K562 (cell line): ENCODE measurements around the gene KCNH2. TPM values are rescaled to one million over a fixed set of nuclear protein-coding genes. Genes with fewer than 3 reads are reported as not detected.

Source experiments
- ATAC-seq: fragments of 200-7000 bp; cut with Tn5 transposase; 3 replicates; pipeline ENCODE4 v1.9.1; 2020; ENCODE audit warnings: moderate library complexity
- BruUV-seq: library from RNA; stranded (reverse); fragments of 400-500 nt; replicated peaks from 2 replicates; lab custom pipeline; 2021; lab: Mats Ljungman, UMichigan
- CTCF ChIA-PET: fragments of 300-600 bp; formaldehyde crosslinking; extraction: SDS; loops from one replicate; lab custom pipeline; 2021; ENCODE audit warnings: low intra/inter-chr PET ratio; lab: Yijun Ruan, JAX
- POLR2A ChIA-PET: fragments of 300-600, 350-650 bp; sonication (Branson Sonifier 250); formaldehyde crosslinking; extraction: SDS; loops from one replicate; lab custom pipeline; 2021; ENCODE audit warnings: antibody characterized with exemption, inconsistent platforms; lab: Yijun Ruan, JAX
- DNase-seq, 4 experiments: peaks; one replicate each; pipeline versions ENCODE4 v3.0.0 to v3.0.0-alpha.2; 2011 to 2018; ENCODE audit warnings: low spot score in 3 of 4, mixed read lengths in 3 of 4; ENCODE audit errors: extremely low read depth in 1 of 4
- FAIRE-seq: peaks from 2 replicates; lab custom pipeline; 2011; peaks lifted over from hg19 to GRCh38; lab: Jason Lieb, UNC
- H2AFZ ChIP-seq: 2 replicates; pipeline ENCODE4 v1.6.0; 2011; ENCODE audit warnings: low read depth, low read length, control low read depth, inconsistent platforms
- H3K27ac ChIP-seq: fragments of 200-600 bp; 3 replicates; pipeline ENCODE4 v1.8.0; 2011; ENCODE audit warnings: low read depth, mild to moderate bottlenecking, control low read depth, inconsistent platforms, low read length, moderate library complexity, mixed read lengths; ENCODE audit errors: extremely low read depth
- H3K27me3 ChIP-seq, 2 experiments: fragments of 300-600 bp in 1 of 2; 2 replicates in 1 of 2; 3 replicates in 1 of 2; pipeline versions ENCODE4 v1.6.0 to v1.8.0; 2011; ENCODE audit warnings: inconsistent platforms in 2 of 2, low read length in 2 of 2, mild to moderate bottlenecking in 1 of 2, mixed read lengths in 1 of 2, moderate library complexity in 1 of 2; ENCODE audit not compliant: control insufficient read depth in 2 of 2, insufficient read depth in 2 of 2
- H3K36me3 ChIP-seq: fragments of 300-600 bp; 3 replicates; pipeline ENCODE4 v1.8.0; 2011; ENCODE audit warnings: mild to moderate bottlenecking, low read length, inconsistent platforms; ENCODE audit not compliant: control insufficient read depth, insufficient read depth
- H3K4me1 ChIP-seq, 2 experiments: fragments of 200-600 bp in 1 of 2; replicated peaks in 1 of 2; 2 replicates in 1 of 2; 3 replicates in 1 of 2; pipeline versions ENCODE4 v1.5.1 to v1.8.0; 2011; ENCODE audit warnings: inconsistent platforms in 2 of 2, low read length in 2 of 2, mild to moderate bottlenecking in 1 of 2, mixed read lengths in 1 of 2, moderate library complexity in 1 of 2; ENCODE audit not compliant: control insufficient read depth in 2 of 2, insufficient read depth in 2 of 2
- H3K4me2 ChIP-seq: 2 replicates; pipeline ENCODE4 v1.6.1; 2011; ENCODE audit warnings: low read length, control low read depth, inconsistent platforms, mixed read lengths; ENCODE audit not compliant: insufficient read depth
- H3K4me3 ChIP-seq: fragments of 200-600 bp; sonication (generic), shearing (Covaris generic); 2 replicates; pipeline ENCODE4 v1.5.1; 2016; ENCODE audit warnings: control low read depth, inconsistent platforms
- H3K79me2 ChIP-seq: fragments of 200-600 bp; 3 replicates; pipeline ENCODE4 v1.8.0; 2011; ENCODE audit warnings: low read length, inconsistent platforms; ENCODE audit not compliant: control insufficient read depth, insufficient read depth
- H3K9ac ChIP-seq, 2 experiments: 2 replicates each; pipeline versions ENCODE4 v1.6.0 to v1.6.1; 2011; ENCODE audit warnings: low read depth in 2 of 2, low read length in 2 of 2, control low read depth in 1 of 2, inconsistent platforms in 1 of 2, mild to moderate bottlenecking in 1 of 2, mixed read lengths in 1 of 2; ENCODE audit not compliant: insufficient read depth in 1 of 2
- H3K9me1 ChIP-seq: one replicate; pipeline ENCODE4 v1.6.0; 2011; ENCODE audit warnings: inconsistent platforms, mild to moderate bottlenecking, low read length, moderate library complexity; ENCODE audit not compliant: control insufficient read depth, insufficient read depth
- H3K9me3 ChIP-seq: replicated peaks from 2 replicates; pipeline ENCODE4 v1.5.1; 2011; ENCODE audit warnings: low read depth, low read length, inconsistent platforms; ENCODE audit not compliant: control insufficient read depth, insufficient read depth
- H4K20me1 ChIP-seq: replicated peaks from 2 replicates; pipeline ENCODE4 v1.6.1; 2011; ENCODE audit warnings: low read length, inconsistent platforms, mixed read lengths; ENCODE audit not compliant: control insufficient read depth, insufficient read depth
- MYNN ChIP-seq, 2 experiments: sonication (generic); formaldehyde crosslinking in 1 of 2; IDR thresholded peaks; 2 replicates each; pipeline versions ENCODE4 v1.5.0 to v1.6.1; 2016 to 2020; ENCODE audit warnings: antibody characterized with exemption in 1 of 2, missing genetic modification reagents in 1 of 2
- NFIX ChIP-seq: fragments of 250-450 bp; sonication (Bioruptor Pico); IDR thresholded peaks from 2 replicates; pipeline ENCODE4 v1.4.0; 2020; ENCODE audit warnings: low read depth, mild to moderate bottlenecking, moderate library complexity
- POLR2AphosphoS2 ChIP-seq: IDR thresholded peaks from 2 replicates; pipeline ENCODE4 v1.6.1; 2012; ENCODE audit warnings: low read length, improper control_type of control experiment
- SP1 ChIP-seq: sonication (generic); formaldehyde crosslinking; IDR thresholded peaks from 2 replicates; pipeline ENCODE4 v1.8.1; 2022; ENCODE audit warnings: mild to moderate bottlenecking, missing genetic modification reagents
- TAF1 ChIP-seq: IDR thresholded peaks from 2 replicates; pipeline ENCODE4 v1.6.1; 2011; ENCODE audit warnings: mild to moderate bottlenecking, low read length, moderate library complexity; ENCODE audit not compliant: insufficient read depth, control insufficient read depth, severe bottlenecking; ENCODE audit errors: extremely low read depth
- ZNF217 ChIP-seq: sonication (generic); formaldehyde crosslinking; IDR thresholded peaks from 2 replicates; pipeline ENCODE4 v1.8.0; 2022; ENCODE audit warnings: mild to moderate bottlenecking, missing genetic modification reagents
- ZNF830 ChIP-seq: fragments of 250-450 bp; sonication (Bioruptor Pico); IDR thresholded peaks from 2 replicates; pipeline ENCODE4 v1.5.0; 2021; ENCODE audit warnings: mild to moderate bottlenecking
- WGBS: fragments of 100-300 bp; shearing (Covaris generic); methylation state at CpG from one replicate; pipeline ENCODE4 v1.1.6; 2016; ENCODE audit warnings: low coverage, mixed read lengths; ENCODE audit not compliant: insufficient coverage; ENCODE audit errors: missing lambda C conversion rate; 5-methylcytosine and 5-hydroxymethylcytosine counted together
- in situ Hi-C: fragments of 300-500 bp; cut with MboI; formaldehyde crosslinking; loops from 4 replicates; pipeline ENCODE4 v1.15.0; 2018; ENCODE audit warnings: inconsistent platforms, mixed read lengths
- intact Hi-C: fragments of 100-400 bp; cut with micrococcal nuclease; formaldehyde crosslinking; loops from 2 replicates; pipeline ENCODE4 v1.14.2; 2022
- polyA plus RNA-seq, 8 experiments: library from polyadenylated mRNA; depleted of rRNA in 4 of 8; stranded (reverse) in 5 of 8; unstranded in 3 of 8; fragments of >200 nt; fragmentation: Nextera tagmentation in 2 of 8; fragmentation: Illumina TruSeq in 1 of 8; extraction: Ambion mirVana in 2 of 8; extraction: Trizol in 1 of 8; gene quantifications; 2 replicates each; pipeline versions ENCODE4 v1.2.1 to v1.2.3, GENCODE V29; 2011 to 2014; ENCODE audit warnings: inconsistent platforms in 1 of 8, missing spikeins in 1 of 8
- total RNA-seq, 7 experiments: library from RNA; depleted of rRNA in 6 of 7; stranded (reverse); fragments of >200 nt in 6 of 7; fragmentation: Illumina TruSeq in 2 of 7; extraction: Trizol in 2 of 7; gene quantifications; 2 replicates each; pipeline versions ENCODE4 v1.2.1 to v1.2.3, GENCODE V29; 2011 to 2021; ENCODE audit warnings: low replicate concordance in 1 of 7
- TF ChIP-seq, protein P1 (sequence below): sonication (generic); formaldehyde crosslinking; IDR thresholded peaks from 2 replicates; pipeline ENCODE4 v1.8.0; 2022; ENCODE audit warnings: mild to moderate bottlenecking, missing genetic modification reagents

Gene KCNH2
- total and polyA plus RNA-seq, 9 of the 15 experiments (the other 6 are each of a cell fraction or from before 2014, with no cell fraction given) = 18.1 to 368 (median 218) TPM

DNA sequence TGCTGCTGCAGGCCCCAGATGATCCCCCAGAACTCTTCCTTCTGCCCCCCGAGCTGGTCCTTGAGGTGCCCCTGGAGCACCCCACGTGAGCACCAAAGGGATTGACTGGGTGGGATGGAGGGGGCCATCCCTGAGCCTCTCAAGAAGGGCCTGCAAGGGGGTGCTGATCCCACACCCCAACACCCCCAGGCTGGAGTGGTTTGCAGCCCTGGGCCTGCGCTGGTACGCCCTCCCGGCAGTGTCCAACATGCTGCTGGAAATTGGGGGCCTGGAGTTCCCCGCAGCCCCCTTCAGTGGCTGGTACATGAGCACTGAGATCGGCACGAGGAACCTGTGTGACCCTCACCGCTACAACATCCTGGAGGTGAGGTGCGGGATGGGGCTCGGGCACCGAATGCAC is 20.9 kb upstream of the KCNH2 start:
- CTCF ChIA-PET = no interaction called here
- H3K79me2 ChIP-seq = no peaks in the 10 kb centered on the region
- no peak for TF ChIP-seq POLR2AphosphoS2
- H3K4me3 ChIP-seq = no peak overlapping the region
- H3K9ac ChIP-seq = no peak overlapping the region
- 82% methylated on average over 12 of the region's 12 CpGs for whole genome bisulfite sequencing
- peaks cover 39 to 69% of the 10 kb centered on the region in 2 experiments for H3K4me1 ChIP-seq
- POLR2A ChIA-PET = interaction anchor here (1.5 kb wide), 1 partner anchor 11 kb away, joined by 3 read pairs; no protein-coding TSS in a partner anchor
- DNase-seq = no peak
- no peak overlapping the region for H3K4me2 ChIP-seq
- no peaks in the 10 kb centered on the region for H3K9me3 ChIP-seq
- no TSS peak for BruUV-seq
- H2AFZ ChIP-seq = no peak overlapping the region
- intact Hi-C loops = loop anchor here (10.0 kb wide), 1 partner anchor 684 kb away; no protein-coding TSS in a partner anchor
- H3K36me3 ChIP-seq = no peaks in the 10 kb centered on the region
- no peak for FAIRE-seq
- no peak for ATAC-seq
- no peaks in the 10 kb centered on the region for H3K27me3 ChIP-seq
- in situ Hi-C loops = no loop called here
- H3K9me1 ChIP-seq = no peaks in the 10 kb centered on the region
- H4K20me1 ChIP-seq = peaks cover 5% of the 10 kb centered on the region; the same call in 1 of the 2 replicates
- H3K27ac ChIP-seq = no peak overlapping the region

DNA sequence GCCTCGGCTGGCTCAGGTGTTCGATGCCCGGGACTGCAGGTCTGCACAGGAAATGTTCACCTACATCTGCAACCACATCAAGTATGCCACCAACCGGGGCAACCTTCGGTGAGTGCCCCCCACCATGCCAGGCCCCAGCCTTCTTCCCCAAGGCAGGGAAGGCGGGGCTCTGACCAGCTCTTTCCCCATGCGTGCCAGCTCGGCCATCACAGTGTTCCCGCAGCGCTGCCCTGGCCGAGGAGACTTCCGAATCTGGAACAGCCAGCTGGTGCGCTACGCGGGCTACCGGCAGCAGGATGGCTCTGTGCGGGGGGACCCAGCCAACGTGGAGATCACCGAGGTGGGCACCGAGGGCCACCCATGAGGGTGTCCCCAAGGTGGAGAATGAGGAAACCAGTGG is 20.2 kb upstream of the KCNH2 start:
- no peak overlapping the region for H3K4me3 ChIP-seq
- ChIA-PET CTCF (no interaction called here), POLR2A (interaction anchor here (1.5 kb wide), 1 partner anchor 12 kb away, joined by 3 read pairs; no protein-coding TSS in a partner anchor)
- no peaks in the 10 kb centered on the region for H3K9me1 ChIP-seq
- WGBS = 86% methylated on average over 20 of the region's 20 CpGs
- TF ChIP-seq NFIX (CRISPR knock-in tag) (no peak), SP1 (no peak), ZNF830 (no peak), MYNN (IDR thresholded peaks at IDR 0.05) (no peak), MYNN (CRISPR knock-in tag; IDR thresholded peaks at IDR 0.05) (no peak), ZNF217 (no peak), TAF1 (no peak)
- TF ChIP-seq, protein P1, sequence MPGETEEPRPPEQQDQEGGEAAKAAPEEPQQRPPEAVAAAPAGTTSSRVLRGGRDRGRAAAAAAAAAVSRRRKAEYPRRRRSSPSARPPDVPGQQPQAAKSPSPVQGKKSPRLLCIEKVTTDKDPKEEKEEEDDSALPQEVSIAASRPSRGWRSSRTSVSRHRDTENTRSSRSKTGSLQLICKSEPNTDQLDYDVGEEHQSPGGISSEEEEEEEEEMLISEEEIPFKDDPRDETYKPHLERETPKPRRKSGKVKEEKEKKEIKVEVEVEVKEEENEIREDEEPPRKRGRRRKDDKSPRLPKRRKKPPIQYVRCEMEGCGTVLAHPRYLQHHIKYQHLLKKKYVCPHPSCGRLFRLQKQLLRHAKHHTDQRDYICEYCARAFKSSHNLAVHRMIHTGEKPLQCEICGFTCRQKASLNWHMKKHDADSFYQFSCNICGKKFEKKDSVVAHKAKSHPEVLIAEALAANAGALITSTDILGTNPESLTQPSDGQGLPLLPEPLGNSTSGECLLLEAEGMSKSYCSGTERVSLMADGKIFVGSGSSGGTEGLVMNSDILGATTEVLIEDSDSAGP (CRISPR knock-in tag) = no peak
- in situ Hi-C loops (no loop called here), intact Hi-C loops (loop anchor here (10.0 kb wide), 1 partner anchor 684 kb away; no protein-coding TSS in a partner anchor)
- no peak overlapping the region for H3K9ac ChIP-seq
- H2AFZ ChIP-seq = no peak overlapping the region
- peaks cover 5% of the 10 kb centered on the region; the same call in 1 of the 2 replicates for H4K20me1 ChIP-seq
- no peaks in the 10 kb centered on the region for H3K36me3 ChIP-seq
- peaks cover 42 to 73% of the 10 kb centered on the region in 2 experiments for H3K4me1 ChIP-seq
- FAIRE-seq (no peak), ATAC-seq (no peak), DNase-seq (no peak)
- BruUV-seq = no TSS peak
- no peaks in the 10 kb centered on the region for H3K27me3 ChIP-seq
- H3K79me2 ChIP-seq = no peaks in the 10 kb centered on the region
- no peaks in the 10 kb centered on the region for H3K9me3 ChIP-seq
- H3K27ac ChIP-seq = no peak overlapping the region
- no peak overlapping the region for H3K4me2 ChIP-seq
